Right lobe of liver (tissue), 4 donors: Measurements from ENCODE around the gene PPIL1.

Source experiments
- CTCF ChIP-seq, 4 donors: fragments of 200-600 bp in 3 of 4; fragments of 450-650 bp in 1 of 4; IDR thresholded peaks; one replicate each; pipeline versions ENCODE4 v1.5.1 to v1.8.0; 2016 to 2022; ENCODE audit warnings: antibody characterized with exemption in 4 of 4, mild to moderate bottlenecking in 2 of 4
- POLR2A ChIP-seq: fragments of 450-650 bp; IDR thresholded peaks from one replicate; pipeline ENCODE4 v1.6.1; 2017; ENCODE audit warnings: antibody characterized with exemption, mild to moderate bottlenecking
- donor health status: DM: no; HTN: no; CAD: no.
- donor health status: DM: no; HTN: no; CAD: no.
- donor health status: DM: no; HTN: yes; CAD: no.

- TF ChIP-seq CTCF (IDR thresholded peaks at IDR 0.05): peak; percentile 67 to 85 (median 78)
- no peak for TF ChIP-seq POLR2A
These were observed 23.4 kb downstream of the PPIL1 start for GRCh38 chr6:36851149-36851614.
